Hematopoietic multipotent progenitor cell treated with erythropoietin and hydrocortisone succinate and interleukin-3 and kit ligand, for 4 days (in vitro differentiated cells): ENCODE data around the gene MGST2.
A peak's percentile ranks its signal among the peaks of the same experiment; 100 is the strongest.
"Not testable (repeated sequence)": the region's sequence is repeated elsewhere in the genome, so short reads cannot be mapped to it uniquely, and the experiment has no call there.

ENCODE experiments used
- DNase-seq: peaks from one replicate; pipeline ENCODE4 v3.0.0-alpha.2; 2015

Gene MGST2

DNA sequence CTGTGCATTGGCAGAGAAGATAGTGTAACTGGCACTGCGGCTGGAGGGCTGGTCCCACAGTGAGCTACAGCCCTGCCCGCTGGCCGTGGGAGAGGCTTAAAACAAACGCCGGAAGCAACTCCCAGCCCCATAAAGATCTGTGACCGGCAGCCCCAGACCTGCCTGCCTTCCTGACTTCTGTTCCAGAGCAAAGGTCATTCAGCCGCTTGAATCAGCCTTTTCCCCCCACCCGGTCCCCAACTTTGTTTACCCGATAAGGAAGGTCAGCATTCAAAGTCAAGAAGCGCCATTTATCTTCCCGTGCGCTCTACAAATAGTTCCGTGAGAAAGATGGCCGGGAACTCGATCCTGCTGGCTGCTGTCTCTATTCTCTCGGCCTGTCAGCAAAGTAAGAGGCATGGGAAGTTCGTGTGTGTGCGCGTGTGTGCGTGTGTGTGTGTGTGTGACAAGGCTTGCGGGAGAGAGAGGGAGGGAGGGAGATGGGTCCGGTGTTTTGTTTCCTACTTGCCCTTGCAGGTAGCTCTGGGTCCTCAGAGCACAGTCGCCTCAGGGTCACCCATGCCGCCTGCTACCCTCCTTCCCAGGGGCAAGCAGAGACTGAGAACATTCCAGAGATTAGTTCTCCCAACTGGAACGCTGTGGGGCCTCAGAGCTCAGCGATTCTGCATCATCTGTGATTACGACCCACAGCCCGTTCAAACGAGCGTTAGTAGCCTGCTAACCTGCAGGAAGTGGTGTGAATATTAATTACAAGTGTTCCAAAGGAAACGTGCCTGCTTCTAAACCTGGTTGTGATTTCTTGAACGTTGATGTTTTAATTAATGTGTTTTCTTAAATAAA lies at the start of gene MGST2:
TSS of gene MGST2 (plus strand) at position 130 of the 840 bp plus-strand sequence. CDS start at position 331, 201 bp downstream.
- DNase-seq: peak; percentile 96

DNA sequence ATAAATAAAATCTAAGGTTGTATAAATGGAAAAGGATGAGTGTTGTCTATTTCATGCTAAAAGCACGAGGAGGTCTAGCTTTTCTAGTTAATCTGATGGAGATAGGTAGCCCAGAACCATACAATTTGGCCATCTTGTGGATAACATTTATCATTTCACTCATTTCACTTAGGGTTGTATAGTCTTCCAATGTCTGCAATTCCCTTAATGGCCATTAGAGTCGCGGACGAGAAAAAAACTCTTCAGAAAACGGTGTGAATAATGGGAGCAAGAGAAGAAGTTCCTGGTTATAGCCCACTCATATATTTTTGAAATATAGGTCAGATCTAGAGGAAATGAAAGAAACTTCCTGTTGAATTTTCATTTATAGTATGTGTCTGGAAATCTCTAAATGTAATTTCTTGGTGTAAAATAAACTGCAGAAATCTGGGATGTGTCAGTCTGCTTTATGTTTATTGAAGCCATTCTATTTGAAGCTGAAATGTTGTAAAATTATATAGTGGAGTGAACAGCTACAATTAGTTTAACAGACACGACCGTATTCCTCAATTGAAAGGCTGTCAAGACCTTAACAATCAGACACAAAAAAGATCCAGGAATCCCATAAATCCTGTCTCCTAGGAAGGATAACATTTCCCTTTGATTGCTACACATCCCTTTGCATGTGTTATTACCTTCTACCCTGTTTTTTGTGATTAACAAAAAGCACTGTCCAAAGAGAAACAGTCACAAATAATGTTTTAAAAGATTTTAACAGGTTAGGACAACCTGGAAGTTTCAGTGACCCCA lies 47.7 kb upstream of the MGST2 start:
- peak; percentile 41 for DNase-seq

DNA sequence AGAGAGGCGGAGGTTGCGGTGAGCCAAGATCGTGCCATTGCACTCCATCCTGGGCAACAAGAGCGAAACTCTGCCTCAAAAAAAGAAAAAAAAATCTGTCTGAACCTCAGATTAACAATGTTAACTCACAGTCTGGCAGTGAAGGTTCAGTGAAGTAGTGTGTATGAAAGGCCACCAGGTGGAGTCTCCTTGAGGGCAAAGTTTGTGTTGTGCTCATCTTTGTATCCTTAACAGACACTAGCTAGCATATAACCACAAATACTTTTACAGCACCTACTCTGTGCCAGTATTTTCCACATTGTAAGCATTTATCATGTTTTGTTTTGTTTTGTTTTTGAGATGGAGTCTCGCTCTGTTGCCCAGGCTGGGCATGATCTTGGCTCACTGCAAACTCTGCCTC lies 46.0 kb upstream of the MGST2 start:
- peak; percentile 74 for DNase-seq

GRCh38 chr4:139622901-139623381 lies 42.7 kb upstream of the MGST2 start:
- no peak for DNase-seq

- no peak for DNase-seq
Measured at GRCh38 chr4:139624441-139625092, 41.1 kb upstream of the MGST2 start.

GRCh38 chr4:139625093-139625455 lies 40.5 kb upstream of the MGST2 start:
- no peak for DNase-seq

DNA sequence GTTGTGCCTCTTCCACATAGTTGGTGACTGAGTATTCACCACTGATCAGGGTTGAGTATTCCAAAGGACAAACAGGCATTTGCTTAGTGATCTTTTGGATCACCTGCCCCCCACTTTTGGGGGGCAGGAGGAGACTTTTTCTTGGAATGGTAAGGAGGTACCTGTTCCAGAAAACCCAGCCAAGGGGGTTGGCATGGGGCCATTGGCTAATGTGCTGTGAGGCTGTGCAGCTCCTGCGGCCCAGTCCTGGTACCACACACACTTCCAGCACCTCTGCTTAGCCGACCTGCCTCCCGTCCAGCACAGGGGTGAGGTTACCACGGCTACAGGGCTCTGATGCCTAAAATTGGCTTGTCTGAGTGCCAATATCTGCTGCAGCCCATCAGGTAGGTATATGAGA lies 40.1 kb upstream of the MGST2 start:
- no peak for DNase-seq

DNA sequence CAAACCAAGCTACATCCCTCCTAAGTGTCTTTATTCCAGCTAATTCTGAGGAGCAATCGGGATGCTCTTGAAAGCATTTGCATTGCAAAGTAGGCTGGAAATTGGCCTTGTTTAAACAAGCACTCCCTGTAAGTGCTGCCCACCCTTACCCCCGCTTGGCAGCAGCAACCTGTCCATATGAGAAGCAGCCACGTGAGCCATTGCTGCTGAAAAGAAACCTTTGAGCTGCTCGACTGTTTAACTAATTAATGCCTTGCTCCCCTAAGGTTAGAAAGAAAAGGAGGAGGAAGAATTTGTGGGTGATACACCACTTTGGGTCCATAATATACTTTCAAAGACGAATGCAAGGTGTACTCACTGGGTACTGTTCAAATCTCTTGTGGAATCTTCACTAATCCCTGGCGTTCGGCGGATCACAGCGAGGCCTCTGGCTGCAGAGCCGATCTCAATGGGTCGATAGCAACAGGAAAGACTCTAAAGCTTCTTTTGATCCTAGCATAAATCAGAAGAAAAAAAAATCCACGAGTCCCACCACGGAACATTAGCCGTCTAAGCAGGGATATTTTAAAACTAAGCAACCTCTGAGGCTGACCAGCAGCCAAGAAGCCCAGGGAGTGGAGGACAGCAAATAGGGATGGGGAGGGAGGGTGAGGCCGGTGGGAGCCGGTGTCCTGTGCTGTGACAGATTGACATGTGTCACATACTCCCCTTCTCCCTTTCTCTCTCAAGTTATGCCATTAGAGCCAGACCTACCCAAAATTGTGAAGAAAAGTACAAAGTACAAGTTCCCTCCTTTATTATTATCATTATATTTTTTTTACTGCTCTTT lies 37.2 kb upstream of the MGST2 start:
- no peak for DNase-seq

GRCh38 chr4:139629436-139630125 lies 36.0 kb upstream of the MGST2 start:
- DNase-seq: no peak

DNA sequence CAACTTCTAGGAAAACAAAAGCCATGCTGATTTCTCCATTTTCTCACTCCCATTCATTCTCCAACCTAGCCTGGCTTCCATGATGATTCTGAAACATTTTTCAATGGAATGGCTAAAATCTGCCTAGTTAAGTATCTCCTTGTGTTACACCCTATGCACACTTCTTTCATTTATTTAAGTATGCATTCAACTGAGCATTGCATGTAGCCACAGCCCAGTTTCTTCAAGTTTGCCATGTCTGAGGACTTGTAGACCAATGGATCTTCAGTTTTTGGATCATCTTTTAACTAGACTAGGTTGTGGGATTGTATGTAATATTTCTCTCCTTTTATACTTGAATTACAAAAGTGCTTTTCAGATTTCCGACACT lies 35.5 kb upstream of the MGST2 start:
- no peak for DNase-seq

DNA sequence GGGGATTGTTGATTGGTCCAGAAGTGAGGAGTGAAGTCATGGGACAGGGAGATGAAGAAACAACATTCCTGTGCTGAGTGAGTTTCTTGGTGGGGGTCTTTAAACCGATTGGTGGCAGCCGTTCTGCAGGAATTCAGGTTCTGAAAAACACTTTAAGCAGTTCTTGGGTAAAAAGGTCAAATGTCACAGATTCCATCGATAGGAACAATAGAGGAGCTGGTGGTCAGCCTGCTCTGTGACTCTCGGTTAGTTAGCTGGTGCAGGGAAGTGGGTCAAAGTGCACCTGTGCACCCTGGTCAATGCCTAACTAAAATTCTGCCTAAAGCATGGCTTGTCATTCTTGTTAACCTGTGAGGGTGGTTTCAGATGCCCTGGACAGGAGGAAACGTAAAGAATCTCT lies 34.6 kb upstream of the MGST2 start:
- no peak for DNase-seq

DNA sequence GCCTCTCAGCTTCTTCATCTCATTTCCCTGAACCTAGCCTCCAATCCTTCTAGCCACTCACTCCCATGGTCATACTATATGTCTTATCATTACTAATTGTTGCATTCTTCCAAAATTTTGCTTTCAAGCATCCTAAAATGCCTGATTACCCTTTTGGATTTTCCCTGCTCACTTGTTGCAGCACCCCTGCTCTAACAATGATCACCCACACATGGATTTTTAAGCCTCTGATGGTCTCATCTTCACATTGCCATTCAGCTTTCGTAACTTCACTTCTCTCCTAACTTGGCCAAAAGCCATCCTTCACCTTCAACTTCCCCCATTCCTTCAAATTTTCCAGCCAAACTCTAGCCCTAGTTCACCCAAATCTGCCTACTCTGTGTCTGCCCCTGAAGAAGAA lies 33.8 kb upstream of the MGST2 start:
- no peak for DNase-seq

DNA sequence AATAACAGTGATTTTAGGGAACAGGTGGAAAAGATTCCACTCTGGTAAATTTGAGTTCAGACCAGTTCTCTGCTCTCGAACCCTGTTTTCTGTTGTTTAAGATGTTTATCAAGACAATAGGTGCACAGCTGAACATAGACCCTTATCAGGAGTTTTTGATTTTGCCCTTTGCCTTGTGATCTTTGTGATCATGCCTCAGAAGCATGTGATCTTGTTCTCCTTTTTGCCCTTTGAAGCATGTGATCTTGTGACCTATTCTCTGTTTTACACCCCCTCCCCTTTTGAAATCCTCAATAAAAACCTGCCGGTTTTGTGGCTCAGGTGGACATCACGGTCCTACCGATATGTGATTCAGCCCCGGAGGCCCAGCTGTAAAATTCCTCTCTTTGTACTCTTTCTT lies 32.9 kb upstream of the MGST2 start:
- not testable (repeated sequence) for DNase-seq

DNA sequence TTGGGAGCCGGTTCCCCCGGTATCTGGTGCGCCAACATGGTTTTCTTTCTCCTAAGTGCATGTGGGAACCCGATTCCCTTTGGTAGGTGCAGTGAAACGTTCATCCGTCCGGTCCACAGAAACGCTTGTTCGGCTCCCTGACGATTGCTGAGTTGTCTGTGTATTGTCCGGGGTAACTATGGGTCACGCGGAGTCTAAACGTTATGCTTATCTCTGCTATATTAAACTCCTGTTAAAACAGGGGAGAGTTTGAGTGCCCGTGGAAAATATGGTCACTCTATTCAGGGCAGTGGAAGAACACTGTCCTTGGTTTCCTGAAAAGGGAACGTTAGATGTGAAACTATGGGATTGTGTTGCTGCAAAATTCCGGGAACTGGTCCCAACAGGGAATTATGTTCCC lies 32.4 kb upstream of the MGST2 start:
- DNase-seq: no peak

DNA sequence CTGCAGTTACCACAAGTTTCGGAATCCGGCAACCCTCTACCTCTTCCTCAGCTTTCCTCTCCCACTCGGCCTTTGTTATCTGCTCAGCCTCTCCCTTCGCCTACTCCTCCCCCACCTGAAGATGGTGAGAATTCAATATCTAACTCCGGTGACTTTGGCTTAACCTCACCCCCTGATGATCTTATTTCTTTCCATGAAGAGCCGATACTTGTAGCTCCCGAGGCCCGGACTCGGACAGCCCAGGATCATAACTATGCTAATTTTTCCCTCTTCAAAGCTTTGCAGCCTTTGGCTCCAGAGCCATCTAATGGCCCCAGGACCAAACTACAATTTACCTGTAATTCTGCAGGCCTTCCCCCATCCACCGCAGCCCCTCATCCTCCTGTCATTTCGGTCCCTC lies 32.0 kb upstream of the MGST2 start:
- DNase-seq: no peak

- no peak for DNase-seq
Measured at GRCh38 chr4:139635966-139636365, 29.7 kb upstream of the MGST2 start.

DNA sequence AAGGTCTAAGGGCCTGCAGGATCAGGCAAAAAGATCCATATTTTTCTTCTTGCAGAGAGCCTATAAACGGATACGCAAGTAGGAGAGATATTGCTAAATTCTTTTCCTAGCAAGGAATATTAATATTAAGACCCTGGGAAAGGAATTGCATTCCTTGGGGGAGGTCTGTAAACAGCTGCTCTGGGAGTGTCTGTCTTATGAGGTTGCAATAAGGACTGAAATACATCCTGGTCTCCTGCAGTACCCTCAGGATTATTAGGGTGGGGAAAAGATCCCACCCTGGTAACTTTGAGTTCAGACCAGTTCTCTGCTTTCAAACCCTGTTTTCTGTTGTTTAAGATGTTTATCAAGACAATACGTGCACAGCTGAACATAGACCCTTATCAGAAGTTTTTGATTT lies 27.3 kb upstream of the MGST2 start:
- not testable (repeated sequence) for DNase-seq

GRCh38 chr4:139639654-139640053 lies 26.0 kb upstream of the MGST2 start:
- DNase-seq: no peak

- no peak for DNase-seq
Measured at GRCh38 chr4:139641218-139641617, 24.4 kb upstream of the MGST2 start.

DNA sequence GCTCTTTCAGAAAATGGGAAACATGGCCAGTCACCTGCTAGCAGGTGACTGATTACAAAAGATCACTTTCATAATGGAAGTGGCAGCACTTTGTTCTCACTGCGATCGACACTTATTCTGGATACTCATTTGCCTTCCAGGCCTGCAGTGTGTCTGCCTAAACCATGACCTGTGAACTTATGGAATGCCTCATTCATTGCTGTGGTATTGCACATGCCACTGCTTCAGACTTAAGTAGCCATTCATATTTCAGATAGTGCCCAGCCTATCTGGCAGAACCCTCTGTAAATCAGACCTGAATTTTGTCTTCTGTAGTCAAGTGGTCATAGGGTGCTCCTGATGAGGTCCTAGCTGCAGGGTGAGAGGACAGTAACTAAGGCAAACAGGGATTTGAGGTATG lies 23.3 kb upstream of the MGST2 start:
- DNase-seq: no peak

DNA sequence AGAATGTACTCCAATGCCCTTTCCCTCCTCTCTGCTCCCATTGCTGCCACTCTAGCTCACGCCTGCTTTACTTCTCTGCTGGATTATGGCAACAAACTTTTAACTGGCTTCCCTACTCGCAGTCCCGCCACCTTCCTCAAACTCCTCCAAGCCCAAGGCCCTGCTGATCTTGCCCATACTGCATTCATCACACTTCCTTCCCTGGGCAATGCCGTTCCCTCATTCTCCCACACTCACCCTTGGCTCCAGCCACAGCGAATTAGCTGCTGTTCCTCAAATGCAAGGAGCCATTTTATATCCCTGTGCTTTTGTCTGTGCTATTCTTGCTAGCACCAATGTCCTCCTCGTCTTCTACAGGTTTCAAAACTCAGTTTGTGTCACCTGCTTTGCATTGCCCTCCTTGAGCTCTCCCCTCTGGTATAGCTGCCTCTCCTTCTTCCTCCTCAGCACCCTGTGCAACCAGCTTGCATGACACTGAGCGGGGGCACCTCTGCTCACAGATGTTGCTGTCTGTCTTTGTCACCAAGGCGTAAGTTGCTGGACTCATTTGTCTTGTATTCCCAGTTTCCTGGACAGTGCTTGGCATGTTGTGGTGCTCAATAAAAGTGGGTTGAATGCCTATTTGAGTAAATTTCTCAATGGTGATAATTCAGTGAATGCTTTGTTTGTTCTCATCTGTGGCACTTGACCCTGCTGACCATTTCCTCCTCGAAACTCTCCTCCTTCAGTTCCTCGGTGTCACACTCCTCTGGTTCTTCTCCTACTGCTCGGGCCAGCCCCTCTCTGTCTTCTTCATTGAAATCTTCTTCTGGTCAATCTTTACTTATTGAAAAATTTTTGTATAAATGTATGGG lies 22.4 kb upstream of the MGST2 start:
- no peak for DNase-seq
